Fibroblast of skin of scalp (primary cell): ENCODE results near the gene FAF1.
"Not testable (repeated sequence)": the region's sequence is repeated elsewhere in the genome, so short reads cannot be mapped to it uniquely, and the experiment has no call there.

ENCODE experiments used
- DNase-seq: peaks from one replicate; pipeline ENCODE4 v3.0.0-alpha.2; 2013

The FAF1 gene

DNA sequence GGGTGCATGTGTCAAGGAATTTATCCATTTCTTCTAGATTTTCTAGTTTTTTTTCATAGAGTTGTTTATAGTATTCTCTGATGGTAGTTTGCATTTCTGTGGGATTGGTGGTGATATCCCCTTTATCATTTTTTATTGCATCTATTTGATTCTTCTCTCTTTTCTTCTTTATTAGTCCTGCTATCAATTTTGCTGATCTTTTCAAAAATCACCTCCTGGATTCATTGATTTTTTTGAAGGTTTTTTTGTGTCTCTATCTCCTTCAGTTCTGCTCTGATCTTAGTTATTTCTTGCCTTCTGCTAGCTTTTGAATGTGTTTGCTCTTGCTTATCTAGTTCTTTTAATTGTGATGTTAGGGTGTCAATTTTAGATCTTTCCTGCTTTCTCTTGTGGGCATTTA lies 52.5 kb downstream of the FAF1 start:
- not testable (repeated sequence) for DNase-seq

DNA sequence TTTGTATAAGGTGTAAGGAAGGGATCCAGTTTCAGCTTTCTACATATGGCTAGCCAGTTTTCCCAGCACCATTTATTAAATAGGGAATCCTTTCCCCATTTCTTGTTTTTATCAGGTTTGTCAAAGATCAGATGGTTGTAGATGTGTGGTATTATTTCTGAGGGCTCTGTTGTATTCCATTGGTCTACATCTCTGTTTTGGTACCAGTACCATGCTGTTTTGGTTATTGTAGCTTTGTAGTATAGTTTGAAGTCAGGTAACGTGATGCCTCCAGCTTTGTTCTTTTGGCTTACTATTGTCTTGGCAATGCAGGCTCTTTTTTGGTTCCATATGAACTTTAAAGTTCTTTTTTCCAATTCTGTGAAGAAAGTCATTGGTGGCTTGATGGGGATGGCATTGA lies 54.0 kb downstream of the FAF1 start:
- not testable (repeated sequence) for DNase-seq

DNA sequence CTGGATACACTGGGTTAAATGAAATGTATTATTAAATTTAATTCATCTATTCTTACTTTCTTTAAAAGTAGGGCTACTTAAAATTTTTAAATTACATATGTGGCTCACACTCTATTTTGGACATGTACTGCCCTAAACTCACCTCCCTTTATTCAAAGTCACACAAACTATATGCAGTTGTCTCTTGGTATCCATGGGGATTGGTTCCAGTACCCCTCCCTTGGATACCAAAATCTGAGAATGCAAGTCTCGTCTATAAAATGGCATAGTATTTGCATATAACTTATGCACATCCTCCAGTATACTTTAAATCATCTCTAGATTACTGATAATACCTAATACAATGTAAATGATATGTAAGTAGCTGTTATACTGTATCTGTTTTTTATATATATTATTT lies 57.6 kb downstream of the FAF1 start:
- DNase-seq: no peak

DNA sequence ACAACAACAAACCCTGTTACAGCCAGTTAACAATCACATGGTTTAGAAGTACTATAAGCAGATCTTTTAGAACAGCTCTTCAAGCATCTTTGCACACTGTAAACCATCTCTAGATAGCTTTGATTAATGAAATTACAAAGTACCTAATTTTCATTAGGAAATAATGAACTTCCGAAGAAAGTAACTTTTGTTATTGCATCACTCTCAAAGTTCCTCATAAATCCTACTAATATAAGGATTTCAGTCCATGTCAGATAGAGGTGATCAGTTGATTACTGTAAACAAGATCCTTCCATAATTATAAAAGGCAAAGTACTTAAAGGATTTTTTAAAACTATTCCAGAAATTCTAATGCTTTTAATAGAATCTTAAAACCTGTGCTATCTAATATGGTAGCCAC lies 58.2 kb downstream of the FAF1 start:
- DNase-seq: no peak

DNA sequence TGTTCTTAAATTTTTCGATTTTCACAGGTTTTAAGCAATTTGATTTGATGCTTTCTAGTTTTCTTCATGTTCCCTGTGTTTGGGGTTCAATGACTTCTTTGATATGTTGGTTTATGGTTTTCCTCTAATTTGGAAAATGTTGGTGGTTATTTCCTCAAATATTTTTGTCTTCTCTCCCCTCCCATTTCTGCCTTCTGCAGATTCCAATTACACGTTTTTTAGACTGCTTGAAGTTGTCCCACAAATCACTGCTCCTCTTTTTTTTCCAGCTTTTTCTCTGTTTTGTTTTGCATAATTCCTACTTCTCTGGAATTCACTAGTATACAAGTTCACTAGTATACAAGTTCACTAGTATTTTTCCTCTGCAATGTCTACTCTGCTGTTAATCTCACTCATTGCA lies 61.3 kb downstream of the FAF1 start:
- no peak for DNase-seq

DNA sequence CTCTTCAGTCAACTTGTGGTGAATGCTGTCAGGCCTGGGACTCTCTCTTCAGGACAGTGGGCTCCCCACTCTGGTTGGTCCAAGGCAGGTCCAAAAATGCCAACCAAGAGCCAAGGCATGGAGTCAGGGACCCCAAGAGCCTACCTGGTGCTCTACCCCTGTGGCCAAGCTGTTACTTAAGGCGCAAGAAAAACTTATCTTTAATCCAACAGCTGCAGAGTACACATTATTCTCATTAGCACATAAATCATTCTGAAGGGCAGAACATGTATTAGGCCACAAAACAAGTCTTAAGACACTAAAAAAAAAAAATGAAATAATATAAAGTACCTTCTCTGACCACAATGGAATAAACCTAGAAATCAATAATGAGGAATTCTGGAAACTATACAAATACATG lies 65.7 kb downstream of the FAF1 start:
- DNase-seq: no peak

DNA sequence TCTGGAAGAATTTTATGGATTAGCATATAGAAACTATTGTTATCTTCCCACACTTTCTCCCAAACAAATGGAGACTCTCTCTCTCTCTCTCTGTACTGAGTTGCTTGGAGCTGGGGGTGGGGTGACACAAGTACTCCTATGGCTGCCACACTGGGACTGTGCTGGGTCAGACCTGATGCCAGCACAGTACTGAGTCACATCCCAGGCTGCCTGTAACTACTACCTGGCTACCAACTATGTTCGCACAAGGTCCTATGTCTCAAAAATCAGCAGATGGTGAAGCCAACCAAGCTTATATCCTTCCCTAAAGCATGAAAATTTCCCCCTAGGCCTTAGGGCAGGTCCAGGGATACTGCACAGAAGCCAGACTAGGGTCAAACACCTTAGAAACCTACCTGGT lies 66.6 kb downstream of the FAF1 start:
- no peak for DNase-seq

DNA sequence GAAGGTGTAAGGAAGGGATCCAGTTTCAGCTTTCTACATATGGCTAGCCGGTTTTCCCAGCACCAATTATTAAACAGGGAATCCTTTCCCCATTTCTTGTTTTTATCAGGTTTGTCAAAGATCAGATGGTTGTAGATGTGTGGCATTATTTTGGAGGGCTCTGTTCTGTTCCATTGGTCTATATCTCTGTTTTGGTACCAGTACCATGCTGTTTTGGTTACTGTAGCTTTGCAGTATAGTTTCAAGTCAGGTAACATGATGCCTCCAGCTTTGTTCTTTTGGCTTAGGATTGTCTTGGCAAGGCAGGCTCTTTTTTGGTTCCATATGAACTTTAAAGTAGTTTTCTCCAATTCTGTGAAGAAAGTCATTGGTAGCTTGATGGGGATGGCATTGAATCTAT lies 72.5 kb downstream of the FAF1 start:
- DNase-seq: not testable (repeated sequence)

DNA sequence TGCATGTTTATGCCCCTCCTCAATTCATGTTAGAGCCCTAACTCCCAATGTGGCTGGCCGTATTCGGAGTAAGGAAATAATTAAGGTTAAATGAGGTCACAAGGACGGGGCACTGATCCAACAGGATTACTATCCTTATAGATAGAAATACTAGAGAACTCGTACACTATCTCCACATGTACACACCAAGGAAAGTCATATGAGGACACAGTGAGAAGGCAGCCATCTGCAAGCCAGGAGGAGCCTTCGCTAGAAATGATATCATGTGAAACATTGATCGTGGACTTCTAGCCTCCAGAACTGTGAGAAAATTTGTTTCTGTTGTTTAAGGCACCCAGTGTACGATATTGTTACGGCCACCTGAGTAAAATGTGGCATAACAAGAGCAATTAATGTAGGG lies 79.7 kb downstream of the FAF1 start:
- DNase-seq: no peak

DNA sequence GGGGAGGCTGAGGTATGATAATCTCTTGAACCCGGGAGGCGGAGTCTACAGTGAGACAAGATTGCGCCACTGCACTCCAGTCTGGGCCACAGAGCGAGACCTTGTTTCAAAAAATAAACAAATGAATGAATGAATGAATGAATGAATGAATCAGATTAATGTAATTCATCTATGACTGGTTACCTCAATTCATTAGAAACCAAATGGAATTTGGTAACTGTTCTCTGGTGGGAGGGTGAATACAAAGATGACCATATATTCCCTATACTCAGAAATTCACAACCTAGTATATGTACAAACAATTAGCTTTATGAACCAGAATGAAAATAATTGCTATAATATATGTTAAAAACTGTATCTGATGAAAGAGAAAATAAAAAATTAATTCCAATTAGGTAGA lies 80.9 kb downstream of the FAF1 start:
- no peak for DNase-seq

DNA sequence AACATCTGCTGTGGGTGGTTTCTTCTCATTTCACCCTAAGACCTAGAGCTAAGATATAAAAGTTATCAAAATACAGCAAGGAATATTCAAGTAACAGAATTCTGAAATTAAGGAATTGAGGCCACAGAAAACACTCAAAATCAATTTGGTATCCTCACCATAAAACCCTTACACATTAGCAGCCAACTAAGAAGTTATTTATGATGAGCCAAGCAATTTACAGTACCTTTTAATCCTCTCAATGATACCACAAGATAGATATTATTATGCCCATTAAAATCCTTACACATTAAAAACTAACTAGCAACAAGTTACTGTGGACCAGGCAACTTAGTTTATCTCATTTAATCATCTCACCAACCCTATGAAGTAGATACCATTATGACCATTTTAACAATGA lies 81.6 kb downstream of the FAF1 start:
- DNase-seq: no peak

DNA sequence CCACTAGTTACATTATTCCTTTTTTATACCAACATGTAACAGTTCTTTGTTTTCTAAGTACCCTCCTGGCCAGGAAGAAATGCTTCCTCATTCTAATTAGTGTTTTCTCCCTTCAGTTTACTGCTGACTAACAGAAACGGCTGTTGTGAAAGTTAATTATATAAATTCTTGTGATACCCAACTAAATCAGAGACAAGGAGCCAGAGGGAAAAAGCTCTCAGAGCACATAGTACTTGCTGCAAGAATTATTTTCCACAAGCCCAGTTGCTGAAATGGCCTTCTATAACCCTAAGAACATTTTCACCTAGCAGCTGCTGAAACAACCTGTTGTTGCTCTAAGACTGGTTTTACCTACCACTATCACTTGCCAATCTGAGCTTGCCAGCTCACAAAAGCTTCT lies 82.4 kb downstream of the FAF1 start:
- DNase-seq: no peak

DNA sequence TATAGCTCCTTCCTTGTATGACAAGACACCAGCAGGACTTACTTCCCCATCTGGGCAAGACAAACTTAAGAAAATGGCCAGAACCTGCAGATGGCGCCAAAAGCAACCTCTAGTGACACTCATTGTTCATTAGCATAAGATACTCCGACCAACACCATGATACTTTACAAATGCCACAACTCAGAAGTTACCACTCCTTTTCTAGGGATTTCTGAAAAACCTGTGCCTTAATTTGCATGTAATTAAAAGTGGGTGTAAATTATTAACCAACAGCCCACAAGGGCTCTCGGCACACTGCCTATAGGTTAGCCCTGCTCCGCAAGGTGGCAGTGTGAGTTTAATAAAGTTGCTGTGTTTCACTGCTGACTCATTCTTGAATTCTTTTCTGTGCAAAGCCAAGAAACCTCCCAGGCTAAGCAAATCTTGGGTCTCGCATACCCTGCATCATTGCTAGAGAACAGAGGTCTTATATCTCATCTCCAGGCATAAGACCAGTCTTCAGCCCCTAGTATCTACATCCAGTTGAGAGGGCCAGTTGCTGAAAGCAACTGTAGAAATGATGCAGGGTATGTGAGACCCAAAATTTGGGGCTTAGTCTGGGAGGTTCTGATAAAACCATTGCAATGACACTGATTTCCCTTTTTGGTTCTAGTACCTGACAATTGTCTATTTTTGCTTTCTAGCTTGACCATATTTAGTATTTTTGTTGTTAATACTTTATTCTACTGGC lies 86.4 kb downstream of the FAF1 start:
- DNase-seq: peak; percentile 55

DNA sequence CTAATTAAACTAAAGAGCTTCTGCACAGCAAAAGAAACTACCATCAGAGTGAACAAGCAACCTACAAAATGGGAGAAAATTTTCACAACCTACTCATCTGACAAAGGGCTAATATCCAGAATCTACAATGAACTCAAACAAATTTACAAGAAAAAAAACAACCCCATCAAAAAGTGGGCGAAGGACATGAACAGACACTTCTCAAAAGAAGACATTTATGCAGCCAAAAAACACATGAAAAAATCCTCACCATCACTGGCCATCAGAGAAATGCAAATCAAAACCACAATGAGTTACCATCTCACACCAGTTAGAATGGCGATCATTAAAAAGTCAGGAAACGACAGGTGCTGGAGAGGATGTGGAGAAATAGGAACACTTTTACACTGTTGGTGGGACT lies 95.2 kb downstream of the FAF1 start:
- DNase-seq: not testable (repeated sequence)

DNA sequence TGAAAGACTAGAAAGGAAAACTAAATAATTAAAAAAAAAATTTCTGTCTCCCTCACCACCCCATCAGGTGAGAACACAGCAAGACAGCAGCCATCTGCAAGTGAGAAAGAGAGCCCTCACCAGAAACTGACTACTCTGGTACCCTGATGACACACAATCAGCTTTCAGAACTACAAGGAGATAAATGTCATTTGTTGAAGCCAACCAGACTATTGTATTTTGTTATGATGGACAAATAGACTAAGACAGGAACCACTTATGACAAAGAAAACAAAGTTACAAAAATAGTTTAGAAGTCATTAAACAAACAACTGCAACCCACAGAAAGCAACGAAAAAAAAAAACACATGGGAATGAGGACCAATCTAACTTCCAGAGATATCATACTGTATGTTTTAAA lies 98.3 kb downstream of the FAF1 start:
- peak; percentile 4 for DNase-seq

DNA sequence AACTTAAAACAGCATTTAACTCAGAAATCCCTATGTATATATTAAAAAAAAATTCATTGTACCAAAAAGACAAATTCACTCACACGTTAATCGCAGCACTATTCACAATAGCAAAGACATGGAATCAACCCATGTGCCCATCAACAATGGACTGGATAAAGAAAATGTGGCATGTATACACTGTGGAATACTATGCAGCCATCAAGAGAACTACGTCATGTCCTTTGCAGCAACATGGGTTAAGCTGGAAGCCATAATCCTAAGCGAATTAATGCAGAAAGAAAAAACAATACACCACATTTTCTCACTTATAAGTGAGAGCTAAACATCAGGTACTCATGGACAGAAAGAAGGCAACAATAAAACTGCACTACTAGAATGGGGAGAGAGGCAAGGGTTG lies 99.4 kb downstream of the FAF1 start:
- no peak for DNase-seq

DNA sequence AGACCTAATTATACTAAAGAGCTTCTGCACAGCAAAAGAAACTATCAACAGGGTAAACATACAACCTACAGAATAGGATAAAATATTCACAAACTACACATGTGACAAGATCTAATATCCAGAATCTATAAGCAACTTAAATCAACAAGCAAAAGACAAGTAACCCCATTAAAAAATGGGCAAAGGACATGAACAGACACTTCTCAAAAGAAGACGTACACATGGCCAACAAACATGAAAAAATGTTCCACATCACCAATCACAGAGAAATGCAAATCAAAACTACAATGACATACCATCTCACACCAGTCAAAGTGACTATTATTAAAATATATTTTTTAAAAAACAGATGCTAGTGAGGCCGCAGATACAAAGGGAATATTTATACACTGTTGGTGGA lies 99.8 kb downstream of the FAF1 start:
- DNase-seq: no peak

DNA sequence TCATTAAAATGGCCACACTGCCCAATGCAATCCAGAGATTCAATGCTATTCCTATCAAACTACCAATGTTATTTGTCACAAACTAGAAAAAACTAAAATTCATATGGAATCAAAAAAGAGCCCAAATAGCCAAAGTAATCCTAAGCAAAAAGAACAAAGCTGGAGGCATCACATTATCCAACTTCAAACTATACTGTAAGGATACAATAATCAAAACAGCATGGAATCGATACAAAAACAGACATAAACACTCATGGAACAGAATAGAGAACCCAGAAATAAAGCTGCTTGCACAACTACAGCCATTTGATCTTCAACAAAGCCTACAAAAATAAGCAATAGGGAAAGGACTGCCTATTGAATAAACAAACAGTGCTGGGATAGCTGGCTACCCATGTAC lies 100.4 kb downstream of the FAF1 start:
- DNase-seq: no peak

DNA sequence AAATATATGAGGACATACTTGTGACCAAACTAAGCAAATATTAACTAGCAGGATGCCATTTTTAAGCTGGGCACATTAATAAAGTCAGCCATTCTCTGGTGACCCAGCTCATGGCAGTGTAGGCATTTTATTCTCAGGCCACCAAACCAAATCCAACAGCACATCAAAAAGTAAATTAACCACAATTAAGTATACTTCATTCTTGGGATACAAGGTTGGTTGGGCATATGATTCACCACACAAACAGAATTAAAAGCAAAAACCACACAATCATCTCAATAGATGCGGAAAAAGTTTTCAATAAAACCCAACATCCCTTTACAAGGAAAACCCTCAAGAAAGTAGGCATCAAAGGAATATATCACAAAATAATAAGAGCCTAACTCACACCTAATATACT lies 101.3 kb downstream of the FAF1 start:
- DNase-seq: no peak

DNA sequence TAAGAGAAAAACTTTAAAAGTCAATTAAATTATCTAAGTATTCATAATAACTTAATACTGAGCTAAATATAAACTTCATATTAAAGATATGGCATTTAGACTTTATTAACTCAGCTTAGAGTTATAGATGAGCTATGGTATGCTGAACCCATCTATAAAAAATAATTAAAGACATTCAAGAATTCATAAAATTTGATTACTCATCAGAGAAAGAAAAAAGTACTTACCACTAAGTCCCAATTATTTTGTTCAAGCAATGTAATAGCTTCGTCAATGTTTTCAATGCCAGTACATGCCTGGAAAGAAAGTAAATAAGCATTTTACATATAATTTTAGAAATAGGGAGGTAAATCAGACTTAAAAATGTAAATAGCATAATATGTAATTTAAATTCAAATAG lies 102.4 kb downstream of the FAF1 start:
- DNase-seq: no peak

DNA sequence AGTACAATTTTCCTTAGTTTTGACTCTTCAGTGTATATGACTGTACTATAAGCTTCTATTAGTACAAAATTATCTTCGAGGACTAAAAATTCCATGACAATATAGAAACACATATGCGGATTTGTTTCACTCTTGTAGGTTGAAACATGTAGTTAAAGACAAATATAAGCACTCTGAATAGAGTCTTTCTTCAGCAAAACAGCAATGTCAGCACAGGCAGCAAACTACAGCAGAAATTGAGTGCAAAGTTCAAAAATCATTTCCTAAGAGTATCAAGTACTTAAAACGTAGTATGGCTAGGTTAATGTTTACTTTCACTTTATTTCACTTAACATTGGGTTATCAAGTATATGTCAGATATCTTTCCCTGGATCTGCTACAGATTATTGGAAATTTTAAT lies 106.7 kb downstream of the FAF1 start:
- DNase-seq: no peak

DNA sequence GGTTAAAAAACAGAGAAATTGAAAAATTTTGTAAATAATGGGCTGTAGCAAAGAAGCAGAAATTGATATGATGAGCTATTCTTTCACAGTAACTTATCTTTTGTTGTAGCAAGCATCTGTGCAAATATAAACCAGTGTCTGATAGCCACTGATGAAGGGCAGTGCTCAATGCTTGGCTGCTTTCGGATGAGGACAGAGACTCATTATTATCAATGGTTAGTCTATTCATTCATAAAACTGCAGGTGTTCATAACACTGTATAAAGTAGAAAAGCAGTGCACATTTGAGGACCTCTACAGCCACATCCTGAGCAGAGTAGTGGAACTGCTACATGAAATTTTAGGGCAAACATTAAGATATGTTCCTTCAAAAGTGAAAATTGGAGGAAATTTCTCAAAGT lies 107.2 kb downstream of the FAF1 start:
- no peak for DNase-seq

DNA sequence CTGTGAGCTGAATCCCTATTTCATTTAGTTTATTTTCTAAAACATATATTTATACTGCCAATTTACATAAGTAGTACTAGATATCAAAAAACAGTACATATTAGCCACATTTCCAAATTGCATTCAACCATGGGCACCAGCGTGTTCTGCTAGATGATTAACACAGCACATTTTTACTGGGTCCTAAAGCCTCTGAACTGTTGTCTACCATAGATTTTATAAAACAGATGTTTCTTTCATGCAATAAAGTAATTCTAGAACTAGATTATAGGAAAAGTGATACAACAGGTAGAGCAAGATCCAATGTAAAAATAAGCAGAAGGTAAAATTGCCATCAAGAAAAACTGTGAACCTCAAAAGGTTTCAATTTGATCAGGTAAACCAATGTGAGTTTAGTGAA lies 108.6 kb downstream of the FAF1 start:
- DNase-seq: no peak

DNA sequence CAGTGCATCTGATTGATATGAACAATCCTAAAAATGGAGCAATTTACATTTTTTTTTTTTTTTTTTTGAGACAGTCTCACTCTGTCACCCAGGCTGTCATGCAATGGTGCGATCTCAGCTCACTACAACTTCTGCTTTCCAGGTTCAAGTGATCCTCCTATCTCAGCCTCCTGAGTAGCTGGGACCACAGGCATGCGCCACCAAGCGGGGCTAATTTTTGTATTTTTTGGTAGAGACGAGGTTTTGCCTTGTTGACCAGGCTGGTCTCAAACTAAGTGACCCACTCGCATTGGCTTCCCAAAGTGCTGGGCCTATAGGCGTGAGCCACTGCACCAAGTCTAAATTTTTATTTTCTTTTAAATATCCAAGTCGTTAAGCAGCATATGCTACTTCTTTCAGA lies 109.0 kb downstream of the FAF1 start:
- no peak for DNase-seq

DNA sequence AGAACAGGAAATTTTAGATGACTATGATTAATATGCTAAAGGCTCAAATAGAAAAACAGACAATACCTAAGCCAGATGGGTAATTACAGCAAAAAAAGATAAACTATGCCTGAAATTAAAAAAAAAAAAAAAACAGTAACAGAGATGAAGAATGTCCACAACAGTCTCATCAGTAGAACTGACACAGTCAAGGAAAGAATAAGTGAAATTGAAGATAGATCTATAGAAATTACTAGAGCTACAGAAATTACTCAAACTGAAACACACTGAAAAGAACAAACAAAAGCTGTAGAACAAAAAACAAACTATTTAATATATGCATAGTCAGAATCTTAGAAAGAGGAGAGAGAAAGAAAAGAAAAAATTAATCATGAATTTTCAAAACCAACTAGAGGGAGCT lies 112.8 kb downstream of the FAF1 start:
- DNase-seq: no peak
